ENCODE measurements around the gene PDE8A. TPM values are rescaled to one million over a fixed set of nuclear protein-coding genes. Genes with fewer than 3 reads are reported as not detected.

The PDE8A gene
- total and polyA plus RNA-seq, 2 experiments from 2014 or later = 5.6 to 7.5 TPM

GRCh38 chr15:85006201-85006600 is 24.5 kb downstream of the PDE8A start (continued):
- TF ChIP-seq, protein P1, sequence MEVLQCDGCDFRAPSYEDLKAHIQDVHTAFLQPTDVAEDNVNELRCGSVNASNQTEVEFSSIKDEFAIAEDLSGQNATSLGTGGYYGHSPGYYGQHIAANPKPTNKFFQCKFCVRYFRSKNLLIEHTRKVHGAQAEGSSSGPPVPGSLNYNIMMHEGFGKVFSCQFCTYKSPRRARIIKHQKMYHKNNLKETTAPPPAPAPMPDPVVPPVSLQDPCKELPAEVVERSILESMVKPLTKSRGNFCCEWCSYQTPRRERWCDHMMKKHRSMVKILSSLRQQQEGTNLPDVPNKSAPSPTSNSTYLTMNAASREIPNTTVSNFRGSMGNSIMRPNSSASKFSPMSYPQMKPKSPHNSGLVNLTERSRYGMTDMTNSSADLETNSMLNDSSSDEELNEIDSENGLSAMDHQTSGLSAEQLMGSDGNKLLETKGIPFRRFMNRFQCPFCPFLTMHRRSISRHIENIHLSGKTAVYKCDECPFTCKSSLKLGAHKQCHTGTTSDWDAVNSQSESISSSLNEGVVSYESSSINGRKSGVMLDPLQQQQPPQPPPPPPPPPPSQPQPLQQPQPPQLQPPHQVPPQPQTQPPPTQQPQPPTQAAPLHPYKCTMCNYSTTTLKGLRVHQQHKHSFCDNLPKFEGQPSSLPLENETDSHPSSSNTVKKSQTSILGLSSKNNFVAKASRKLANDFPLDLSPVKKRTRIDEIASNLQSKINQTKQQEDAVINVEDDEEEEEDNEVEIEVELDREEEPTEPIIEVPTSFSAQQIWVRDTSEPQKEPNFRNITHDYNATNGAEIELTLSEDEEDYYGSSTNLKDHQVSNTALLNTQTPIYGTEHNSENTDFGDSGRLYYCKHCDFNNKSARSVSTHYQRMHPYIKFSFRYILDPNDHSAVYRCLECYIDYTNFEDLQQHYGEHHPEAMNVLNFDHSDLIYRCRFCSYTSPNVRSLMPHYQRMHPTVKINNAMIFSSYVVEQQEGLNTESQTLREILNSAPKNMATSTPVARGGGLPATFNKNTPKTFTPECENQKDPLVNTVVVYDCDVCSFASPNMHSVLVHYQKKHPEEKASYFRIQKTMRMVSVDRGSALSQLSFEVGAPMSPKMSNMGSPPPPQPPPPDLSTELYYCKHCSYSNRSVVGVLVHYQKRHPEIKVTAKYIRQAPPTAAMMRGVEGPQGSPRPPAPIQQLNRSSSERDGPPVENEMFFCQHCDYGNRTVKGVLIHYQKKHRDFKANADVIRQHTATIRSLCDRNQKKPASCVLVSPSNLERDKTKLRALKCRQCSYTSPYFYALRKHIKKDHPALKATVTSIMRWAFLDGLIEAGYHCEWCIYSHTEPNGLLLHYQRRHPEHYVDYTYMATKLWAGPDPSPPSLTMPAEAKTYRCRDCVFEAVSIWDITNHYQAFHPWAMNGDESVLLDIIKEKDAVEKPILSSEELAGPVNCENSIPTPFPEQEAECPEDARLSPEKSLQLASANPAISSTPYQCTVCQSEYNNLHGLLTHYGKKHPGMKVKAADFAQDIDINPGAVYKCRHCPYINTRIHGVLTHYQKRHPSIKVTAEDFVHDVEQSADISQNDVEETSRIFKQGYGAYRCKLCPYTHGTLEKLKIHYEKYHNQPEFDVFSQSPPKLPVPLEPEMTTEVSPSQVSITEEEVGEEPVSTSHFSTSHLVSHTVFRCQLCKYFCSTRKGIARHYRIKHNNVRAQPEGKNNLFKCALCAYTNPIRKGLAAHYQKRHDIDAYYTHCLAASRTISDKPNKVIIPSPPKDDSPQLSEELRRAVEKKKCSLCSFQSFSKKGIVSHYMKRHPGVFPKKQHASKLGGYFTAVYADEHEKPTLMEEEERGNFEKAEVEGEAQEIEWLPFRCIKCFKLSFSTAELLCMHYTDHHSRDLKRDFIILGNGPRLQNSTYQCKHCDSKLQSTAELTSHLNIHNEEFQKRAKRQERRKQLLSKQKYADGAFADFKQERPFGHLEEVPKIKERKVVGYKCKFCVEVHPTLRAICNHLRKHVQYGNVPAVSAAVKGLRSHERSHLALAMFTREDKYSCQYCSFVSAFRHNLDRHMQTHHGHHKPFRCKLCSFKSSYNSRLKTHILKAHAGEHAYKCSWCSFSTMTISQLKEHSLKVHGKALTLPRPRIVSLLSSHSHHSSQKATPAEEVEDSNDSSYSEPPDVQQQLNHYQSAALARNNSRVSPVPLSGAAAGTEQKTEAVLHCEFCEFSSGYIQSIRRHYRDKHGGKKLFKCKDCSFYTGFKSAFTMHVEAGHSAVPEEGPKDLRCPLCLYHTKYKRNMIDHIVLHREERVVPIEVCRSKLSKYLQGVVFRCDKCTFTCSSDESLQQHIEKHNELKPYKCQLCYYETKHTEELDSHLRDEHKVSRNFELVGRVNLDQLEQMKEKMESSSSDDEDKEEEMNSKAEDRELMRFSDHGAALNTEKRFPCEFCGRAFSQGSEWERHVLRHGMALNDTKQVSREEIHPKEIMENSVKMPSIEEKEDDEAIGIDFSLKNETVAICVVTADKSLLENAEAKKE (CRISPR knock-in tag; IDR thresholded peaks at IDR 0.05) = no peak
- no peak for TF ChIP-seq ZNF331 (CRISPR knock-in tag; IDR thresholded peaks at IDR 0.05; ENCODE audit: low read depth)
- TF ChIP-seq, protein P2, sequence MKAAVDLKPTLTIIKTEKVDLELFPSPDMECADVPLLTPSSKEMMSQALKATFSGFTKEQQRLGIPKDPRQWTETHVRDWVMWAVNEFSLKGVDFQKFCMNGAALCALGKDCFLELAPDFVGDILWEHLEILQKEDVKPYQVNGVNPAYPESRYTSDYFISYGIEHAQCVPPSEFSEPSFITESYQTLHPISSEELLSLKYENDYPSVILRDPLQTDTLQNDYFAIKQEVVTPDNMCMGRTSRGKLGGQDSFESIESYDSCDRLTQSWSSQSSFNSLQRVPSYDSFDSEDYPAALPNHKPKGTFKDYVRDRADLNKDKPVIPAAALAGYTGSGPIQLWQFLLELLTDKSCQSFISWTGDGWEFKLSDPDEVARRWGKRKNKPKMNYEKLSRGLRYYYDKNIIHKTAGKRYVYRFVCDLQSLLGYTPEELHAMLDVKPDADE (IDR thresholded peaks at IDR 0.05) = no peak

GRCh38 chr15:85006655-85007054 is 25.0 kb downstream of the PDE8A start:
- H3K36me3 Mint-ChIP-seq (ENCODE audit: low read depth) = no peaks in the 10 kb centered on the region
- H3F3A ChIP-seq (replicated peaks; ENCODE audit: low read depth) = no peaks in the 10 kb centered on the region
- peaks cover 21% of the 10 kb centered on the region; the same call in 2 of the 3 replicates for H3K4me1 Mint-ChIP-seq
- H3K27ac Mint-ChIP-seq = no peak overlapping the region
- no peaks in the 10 kb centered on the region; the same call in 1 of the 2 replicates for H3K36me3 ChIP-seq (ENCODE audit: insufficient read depth)
- no peaks in the 10 kb centered on the region; the same call in 1 of the 2 replicates for H4K20me1 ChIP-seq (replicated peaks; ENCODE audit: insufficient read depth)
- H2AFZ ChIP-seq = no peak overlapping the region
- peaks cover 13% of the 10 kb centered on the region; the same call in 1 of the 2 replicates for H3K79me2 ChIP-seq (replicated peaks; ENCODE audit: insufficient read depth)
- no peak overlapping the region for H3K4me3 ChIP-seq
- H3K4me3 Mint-ChIP-seq = no peak overlapping the region
- H3K9me3 Mint-ChIP-seq = no peaks in the 10 kb centered on the region
- H3K9me2 ChIP-seq (ENCODE audit: insufficient read depth) = peaks cover 8% of the 10 kb centered on the region; the same call in 1 of the 2 replicates
- H3K27ac ChIP-seq (ENCODE audit: low read depth) = no peak overlapping the region
- ATAC-seq (no peak), DNase-seq (ENCODE audit: low spot score) (no peak)
- H3K27me3 Mint-ChIP-seq (ENCODE audit: insufficient read depth, low read depth, poor library complexity) = no peaks in the 10 kb centered on the region
- H3K27me3 ChIP-seq (ENCODE audit: insufficient read depth) = no peaks in the 10 kb centered on the region
- H3K4me1 ChIP-seq (ENCODE audit: insufficient read depth) = 0 out of 2 replicates have a peak, but pooled peaks cover 5% of the 10 kb centered on the region
- H3K4me2 ChIP-seq = no peak overlapping the region
- TF ChIP-seq JUNB (IDR thresholded peaks at IDR 0.05; ENCODE audit: unreplicated experiment) (no peak), CREB1 (CRISPR knock-in tag; IDR thresholded peaks at IDR 0.05; ENCODE audit: low read depth) (no peak), NANOG (IDR thresholded peaks at IDR 0.05; ENCODE audit: borderline replicate concordance) (no peak), ZNF331 (CRISPR knock-in tag; IDR thresholded peaks at IDR 0.05; ENCODE audit: low read depth) (no peak), EZH2phosphoT487 (IDR thresholded peaks at IDR 0.05; ENCODE audit: unreplicated experiment) (no peak), POLR2AphosphoS5 (IDR thresholded peaks at IDR 0.05; ENCODE audit: low read depth) (no peak), CTCF (conservative IDR thresholded peaks at IDR 0.05; ENCODE audit: low read depth in 2 of 2) (no peak), EZH2 (IDR thresholded peaks at IDR 0.05; ENCODE audit: low read depth, unreplicated experiment) (no peak)
- TF ChIP-seq, protein P3, sequence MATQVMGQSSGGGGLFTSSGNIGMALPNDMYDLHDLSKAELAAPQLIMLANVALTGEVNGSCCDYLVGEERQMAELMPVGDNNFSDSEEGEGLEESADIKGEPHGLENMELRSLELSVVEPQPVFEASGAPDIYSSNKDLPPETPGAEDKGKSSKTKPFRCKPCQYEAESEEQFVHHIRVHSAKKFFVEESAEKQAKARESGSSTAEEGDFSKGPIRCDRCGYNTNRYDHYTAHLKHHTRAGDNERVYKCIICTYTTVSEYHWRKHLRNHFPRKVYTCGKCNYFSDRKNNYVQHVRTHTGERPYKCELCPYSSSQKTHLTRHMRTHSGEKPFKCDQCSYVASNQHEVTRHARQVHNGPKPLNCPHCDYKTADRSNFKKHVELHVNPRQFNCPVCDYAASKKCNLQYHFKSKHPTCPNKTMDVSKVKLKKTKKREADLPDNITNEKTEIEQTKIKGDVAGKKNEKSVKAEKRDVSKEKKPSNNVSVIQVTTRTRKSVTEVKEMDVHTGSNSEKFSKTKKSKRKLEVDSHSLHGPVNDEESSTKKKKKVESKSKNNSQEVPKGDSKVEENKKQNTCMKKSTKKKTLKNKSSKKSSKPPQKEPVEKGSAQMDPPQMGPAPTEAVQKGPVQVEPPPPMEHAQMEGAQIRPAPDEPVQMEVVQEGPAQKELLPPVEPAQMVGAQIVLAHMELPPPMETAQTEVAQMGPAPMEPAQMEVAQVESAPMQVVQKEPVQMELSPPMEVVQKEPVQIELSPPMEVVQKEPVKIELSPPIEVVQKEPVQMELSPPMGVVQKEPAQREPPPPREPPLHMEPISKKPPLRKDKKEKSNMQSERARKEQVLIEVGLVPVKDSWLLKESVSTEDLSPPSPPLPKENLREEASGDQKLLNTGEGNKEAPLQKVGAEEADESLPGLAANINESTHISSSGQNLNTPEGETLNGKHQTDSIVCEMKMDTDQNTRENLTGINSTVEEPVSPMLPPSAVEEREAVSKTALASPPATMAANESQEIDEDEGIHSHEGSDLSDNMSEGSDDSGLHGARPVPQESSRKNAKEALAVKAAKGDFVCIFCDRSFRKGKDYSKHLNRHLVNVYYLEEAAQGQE (IDR thresholded peaks at IDR 0.05; ENCODE audit: unreplicated experiment) = no peak
